Measurements from ENCODE around the gene TP53I11. TPM values are rescaled to one million over a fixed set of nuclear protein-coding genes. Genes with fewer than 3 reads are reported as not detected.

The TP53I11 gene
- total and polyA plus RNA-seq, 2 of the 13 experiments (the other 11 are each of a cell fraction or from before 2014, with no cell fraction given), result not detected

DNA sequence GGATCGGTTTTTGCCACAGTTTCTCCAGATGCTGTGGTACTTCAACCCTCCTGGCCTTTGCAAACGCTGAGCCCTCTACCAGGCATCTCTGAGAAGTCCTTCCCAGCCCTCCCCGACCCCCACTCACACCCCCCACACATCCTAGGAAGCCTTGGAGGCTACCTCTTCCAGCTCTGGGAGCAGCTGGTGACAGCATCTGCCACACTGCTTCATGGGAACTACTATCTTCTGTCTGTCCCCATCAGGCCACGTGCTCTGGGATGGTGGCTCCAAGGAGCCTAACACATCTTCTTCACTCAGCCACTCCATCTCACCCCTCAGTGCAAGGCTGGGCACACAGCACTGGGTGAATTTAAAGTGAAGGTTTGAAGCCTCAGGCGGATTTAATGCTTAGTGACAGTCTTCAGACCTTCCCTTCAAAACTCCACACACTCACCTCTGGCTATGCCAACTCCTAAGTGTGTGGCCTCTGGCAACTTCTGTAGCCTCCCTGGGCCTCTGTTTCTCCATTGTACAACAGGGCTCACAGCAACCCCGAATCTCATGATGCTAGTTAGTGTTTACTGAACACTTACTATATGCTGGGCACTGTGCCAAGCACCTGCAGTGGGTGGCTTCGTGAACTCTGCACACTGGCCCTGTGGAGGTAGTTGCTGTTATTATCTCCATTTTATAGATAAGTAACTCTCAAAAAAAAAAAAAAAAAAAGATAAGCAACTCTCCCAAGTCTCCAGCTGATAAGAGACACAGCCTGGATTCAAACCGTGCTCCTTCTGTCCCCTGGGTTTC is 7.3 kb upstream of the TP53I11 start (continued):
- TF ChIP-seq, protein P1, sequence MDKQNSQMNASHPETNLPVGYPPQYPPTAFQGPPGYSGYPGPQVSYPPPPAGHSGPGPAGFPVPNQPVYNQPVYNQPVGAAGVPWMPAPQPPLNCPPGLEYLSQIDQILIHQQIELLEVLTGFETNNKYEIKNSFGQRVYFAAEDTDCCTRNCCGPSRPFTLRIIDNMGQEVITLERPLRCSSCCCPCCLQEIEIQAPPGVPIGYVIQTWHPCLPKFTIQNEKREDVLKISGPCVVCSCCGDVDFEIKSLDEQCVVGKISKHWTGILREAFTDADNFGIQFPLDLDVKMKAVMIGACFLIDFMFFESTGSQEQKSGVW (CRISPR knock-in tag; IDR thresholded peaks at IDR 0.05; ENCODE audit: borderline replicate concordance), result no peak
- TF ChIP-seq ZNF317 (CRISPR knock-in tag; IDR thresholded peaks at IDR 0.05) (no peak), NFIB (CRISPR knock-in tag; IDR thresholded peaks at IDR 0.05; ENCODE audit: borderline replicate concordance) (no peak), HNRNPH1 (optimal IDR thresholded peaks at IDR 0.05; ENCODE audit: low read depth, low read length) (no peak), ASH2L (IDR thresholded peaks at IDR 0.05; ENCODE audit: insufficient read length, low read depth, low read length) (no peak), ZNF260 (CRISPR knock-in tag; IDR thresholded peaks at IDR 0.05; ENCODE audit: borderline replicate concordance, low read depth) (no peak), ZNF572 (CRISPR knock-in tag; IDR thresholded peaks at IDR 0.05) (no peak), MED8 (CRISPR knock-in tag; IDR thresholded peaks at IDR 0.05; ENCODE audit: insufficient replicate concordance) (no peak), SNAPC2 (CRISPR knock-in tag; IDR thresholded peaks at IDR 0.05) (no peak)

DNA sequence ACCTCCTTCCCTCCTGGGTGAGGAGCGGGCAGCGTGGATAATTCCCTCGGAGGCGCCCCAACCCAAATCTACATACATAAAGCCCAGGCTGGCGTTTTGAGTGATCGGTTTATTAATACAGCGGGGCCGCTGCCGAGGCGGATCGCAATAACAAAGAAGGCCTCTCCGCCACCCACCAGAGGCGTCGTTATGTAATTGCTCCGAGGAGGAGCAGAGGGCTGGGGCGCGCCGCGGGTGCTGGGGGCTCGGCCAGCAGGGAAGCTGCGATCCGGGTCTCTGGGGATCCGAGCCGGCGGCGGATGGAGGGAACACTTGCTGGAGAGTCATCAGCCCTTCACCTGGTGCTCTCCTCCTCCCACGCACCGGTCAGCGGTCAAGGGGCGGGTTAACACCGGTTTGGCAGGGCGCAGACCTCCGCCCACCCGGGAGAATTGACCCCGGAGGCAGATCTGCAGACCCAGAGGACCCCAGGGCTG is 6.4 kb upstream of the TP53I11 start:
- 13% methylated on average over 6 of the region's 35 CpGs for WGBS (ENCODE audit: low lambda C conversion rate)
- ChIA-PET POLR2A (no interaction called here), CTCF (ENCODE audit: low intra/inter-chr PET ratio, low total read pairs) (no interaction called here)
- ATAC-seq (no peak), DNase-seq (ENCODE audit: low spot score) (no peak), FAIRE-seq (no peak)
- in situ Hi-C loops (cut with HindIII; ENCODE audit: extremely low pct_ligation_motif_present, low pct_unique_long_range_greater_than_20kb) (no loop called here), intact Hi-C loops (cut with micrococcal nuclease; ENCODE audit: unreplicated experiment) (no loop called here)
- Histone ChIP-seq H3K79me2 (ENCODE audit: insufficient read depth, low read length) (no peaks in the 10 kb centered on the region), H3K27ac (ENCODE audit: extremely low read length, insufficient read depth, low read length) (no peak overlapping the region), H3K9ac (ENCODE audit: insufficient read depth, low read depth, low read length) (no peak overlapping the region), H3K27me3 (ENCODE audit: control insufficient read depth in 1 of 2, insufficient read depth in 2 of 2, low read length in 2 of 2) (peaks cover 3 to 19% of the 10 kb centered on the region in 2 experiments; a peak in 3 of 5 replicates), H3K4me2 (ENCODE audit: low read depth, low read length) (no peak overlapping the region), H2AFZ (ENCODE audit: low read length) (no peak overlapping the region), H3K4me3 (replicated peaks in 1 of 3; ENCODE audit: insufficient read depth in 1 of 3, low read depth in 2 of 3, low read length in 3 of 3) (no peak overlapping the region), H4K20me1 (ENCODE audit: insufficient read depth, low read length) (no peaks in the 10 kb centered on the region), H3K9me3 (ENCODE audit: low read length) (no peaks in the 10 kb centered on the region), H3K36me3 (replicated peaks in 1 of 2; ENCODE audit: control insufficient read depth in 1 of 2, insufficient read depth in 2 of 2, low read length in 2 of 2) (no peaks in the 10 kb centered on the region), H3K4me1 (ENCODE audit: insufficient read depth, low read length) (peaks cover 6% of the 10 kb centered on the region)
- BruUV-seq (replicated peaks), result no TSS peak
- no peak for TF ChIP-seq ZFAT (CRISPR knock-in tag; conservative IDR thresholded peaks at IDR 0.05)
- TF ChIP-seq, protein P2, sequence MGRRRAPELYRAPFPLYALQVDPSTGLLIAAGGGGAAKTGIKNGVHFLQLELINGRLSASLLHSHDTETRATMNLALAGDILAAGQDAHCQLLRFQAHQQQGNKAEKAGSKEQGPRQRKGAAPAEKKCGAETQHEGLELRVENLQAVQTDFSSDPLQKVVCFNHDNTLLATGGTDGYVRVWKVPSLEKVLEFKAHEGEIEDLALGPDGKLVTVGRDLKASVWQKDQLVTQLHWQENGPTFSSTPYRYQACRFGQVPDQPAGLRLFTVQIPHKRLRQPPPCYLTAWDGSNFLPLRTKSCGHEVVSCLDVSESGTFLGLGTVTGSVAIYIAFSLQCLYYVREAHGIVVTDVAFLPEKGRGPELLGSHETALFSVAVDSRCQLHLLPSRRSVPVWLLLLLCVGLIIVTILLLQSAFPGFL (CRISPR knock-in tag; IDR thresholded peaks at IDR 0.05), result no peak
- no peak for TF ChIP-seq SRF (IDR thresholded peaks at IDR 0.05; ENCODE audit: low read depth, low read length)
- TF ChIP-seq TEAD3 (CRISPR knock-in tag; optimal IDR thresholded peaks at IDR 0.05; ENCODE audit: borderline replicate concordance), result no peak
- TF ChIP-seq ZNF720 (CRISPR knock-in tag; IDR thresholded peaks at IDR 0.05), result no peak
- TF ChIP-seq ZNF124 (CRISPR knock-in tag; IDR thresholded peaks at IDR 0.05), result no peak
- TF ChIP-seq FOXO1 (CRISPR knock-in tag; IDR thresholded peaks at IDR 0.05), result no peak
- TF ChIP-seq MYNN (CRISPR knock-in tag; IDR thresholded peaks at IDR 0.05; ENCODE audit: low read depth), result no peak
- TF ChIP-seq, protein P3, sequence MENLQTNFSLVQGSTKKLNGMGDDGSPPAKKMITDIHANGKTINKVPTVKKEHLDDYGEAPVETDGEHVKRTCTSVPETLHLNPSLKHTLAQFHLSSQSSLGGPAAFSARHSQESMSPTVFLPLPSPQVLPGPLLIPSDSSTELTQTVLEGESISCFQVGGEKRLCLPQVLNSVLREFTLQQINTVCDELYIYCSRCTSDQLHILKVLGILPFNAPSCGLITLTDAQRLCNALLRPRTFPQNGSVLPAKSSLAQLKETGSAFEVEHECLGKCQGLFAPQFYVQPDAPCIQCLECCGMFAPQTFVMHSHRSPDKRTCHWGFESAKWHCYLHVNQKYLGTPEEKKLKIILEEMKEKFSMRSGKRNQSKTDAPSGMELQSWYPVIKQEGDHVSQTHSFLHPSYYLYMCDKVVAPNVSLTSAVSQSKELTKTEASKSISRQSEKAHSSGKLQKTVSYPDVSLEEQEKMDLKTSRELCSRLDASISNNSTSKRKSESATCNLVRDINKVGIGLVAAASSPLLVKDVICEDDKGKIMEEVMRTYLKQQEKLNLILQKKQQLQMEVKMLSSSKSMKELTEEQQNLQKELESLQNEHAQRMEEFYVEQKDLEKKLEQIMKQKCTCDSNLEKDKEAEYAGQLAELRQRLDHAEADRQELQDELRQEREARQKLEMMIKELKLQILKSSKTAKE (CRISPR knock-in tag; IDR thresholded peaks at IDR 0.05; ENCODE audit: borderline replicate concordance), result no peak
- TF ChIP-seq TBP (CRISPR knock-in tag; IDR thresholded peaks at IDR 0.05), result no peak

Data from HepG2 (cell line).